ENCODE measurements around the gene KIAA1586.

The KIAA1586 gene

DNA sequence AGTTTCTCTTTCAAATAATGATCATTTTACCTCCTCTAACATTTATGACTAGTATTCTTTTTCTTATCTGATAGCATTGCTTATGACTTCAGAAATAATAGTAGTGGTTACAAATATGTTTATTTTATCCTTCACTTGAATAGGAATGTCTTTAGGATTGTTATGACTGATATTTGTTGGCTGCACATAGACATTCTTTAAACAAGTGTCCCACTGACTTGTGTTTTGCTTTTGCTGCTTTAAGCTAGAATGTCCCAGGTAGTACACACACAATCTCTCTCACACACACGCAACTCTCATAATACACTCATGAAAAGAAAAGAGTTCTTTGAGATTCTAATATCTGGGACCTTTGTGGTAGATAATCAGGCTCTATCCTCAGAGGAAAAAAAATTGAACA lies 21.6 kb downstream of the KIAA1586 start:
- Histone ChIP-seq H3K36me3 (ENCODE audit: control insufficient read depth in 1 of 2, insufficient read depth in 2 of 2, low read length in 2 of 2) (peaks cover 2% of the 10 kb centered on the region in 2 experiments), H3K4ac (ENCODE audit: low read depth, low read length) (no peak overlapping the region), H2BK120ac (ENCODE audit: insufficient read depth, low read length, poor library complexity) (no peak overlapping the region), H3K27ac (ENCODE audit: low read depth, low read length) (no peak overlapping the region), H3K9me3 (ENCODE audit: insufficient read depth, low read depth, low read length) (peaks cover 2% of the 10 kb centered on the region), H4K8ac (ENCODE audit: low read depth, low read length) (no peak overlapping the region), H4K12ac (ENCODE audit: low read depth, low read length) (no peak overlapping the region), H2BK5ac (ENCODE audit: low read depth, low read length, poor library complexity) (no peak overlapping the region), H2AFZ (ENCODE audit: insufficient read depth, low read length, poor library complexity) (no peak overlapping the region), H3K4me1 (ENCODE audit: control insufficient read depth in 1 of 2, insufficient read depth in 2 of 2, low read length in 2 of 2) (peaks cover 0 to 8% of the 10 kb centered on the region in 2 experiments), H4K91ac (ENCODE audit: low read depth, low read length) (no peak overlapping the region), H2BK12ac (ENCODE audit: low read length) (no peak overlapping the region), H3K18ac (ENCODE audit: low read length) (no peak overlapping the region), H3K23ac (ENCODE audit: low read length) (no peak overlapping the region), H2AK5ac (ENCODE audit: low read length) (no peak overlapping the region), H3K9ac (ENCODE audit: low read length) (no peak overlapping the region), H3K79me2 (ENCODE audit: control insufficient read depth, insufficient read depth, low read length, poor library complexity) (no peaks in the 10 kb centered on the region), H3K4me3 (ENCODE audit: low read depth, low read length) (no peak overlapping the region), H3K4me2 (ENCODE audit: low read length) (no peak overlapping the region), H3K14ac (ENCODE audit: low read length) (no peak overlapping the region), H3K79me1 (ENCODE audit: low read length) (no peaks in the 10 kb centered on the region), H3K27me3 (ENCODE audit: insufficient read depth, low read length) (no peaks in the 10 kb centered on the region)
- no peak for DNase-seq
- no CpG with 5 or more reads among the region's 1 CpG for WGBS (ENCODE audit: extremely low coverage, insufficient coverage, insufficient read length)

- H3K14ac ChIP-seq (ENCODE audit: low read length), result no peak overlapping the region
- no peak overlapping the region for H4K91ac ChIP-seq (ENCODE audit: low read depth, low read length)
- no peak overlapping the region for H2AFZ ChIP-seq (ENCODE audit: insufficient read depth, low read length, poor library complexity)
- no peak overlapping the region for H3K23ac ChIP-seq (ENCODE audit: low read length)
- H4K8ac ChIP-seq (ENCODE audit: low read depth, low read length), result no peak overlapping the region
- no peaks in the 10 kb centered on the region for H3K27me3 ChIP-seq (ENCODE audit: insufficient read depth, low read length)
- H3K4me1 ChIP-seq (ENCODE audit: control insufficient read depth in 1 of 2, insufficient read depth in 2 of 2, low read length in 2 of 2), result peaks cover 0 to 8% of the 10 kb centered on the region in 2 experiments
- no peak overlapping the region for H2BK12ac ChIP-seq (ENCODE audit: low read length)
- no peaks in the 10 kb centered on the region for H3K79me1 ChIP-seq (ENCODE audit: low read length)
- no peak overlapping the region for H3K4me3 ChIP-seq (ENCODE audit: low read depth, low read length)
- no peaks in the 10 kb centered on the region for H3K79me2 ChIP-seq (ENCODE audit: control insufficient read depth, insufficient read depth, low read length, poor library complexity)
- H3K9ac ChIP-seq (ENCODE audit: low read length), result no peak overlapping the region
- no CpG with 5 or more reads among the region's 4 CpGs for WGBS (ENCODE audit: extremely low coverage, insufficient coverage, insufficient read length)
- H3K36me3 ChIP-seq (ENCODE audit: control insufficient read depth in 1 of 2, insufficient read depth in 2 of 2, low read length in 2 of 2), result peaks cover 0 to 2% of the 10 kb centered on the region in 2 experiments
- peaks cover 2% of the 10 kb centered on the region for H3K9me3 ChIP-seq (ENCODE audit: insufficient read depth, low read depth, low read length)
- H3K4ac ChIP-seq (ENCODE audit: low read depth, low read length), result no peak overlapping the region
- no peak overlapping the region for H3K27ac ChIP-seq (ENCODE audit: low read depth, low read length)
- H2BK5ac ChIP-seq (ENCODE audit: low read depth, low read length, poor library complexity), result no peak overlapping the region
- no peak overlapping the region for H3K4me2 ChIP-seq (ENCODE audit: low read length)
- H3K18ac ChIP-seq (ENCODE audit: low read length), result no peak overlapping the region
- no peak for DNase-seq
- H4K12ac ChIP-seq (ENCODE audit: low read depth, low read length), result no peak overlapping the region
- H2AK5ac ChIP-seq (ENCODE audit: low read length), result no peak overlapping the region
- no peak overlapping the region for H2BK120ac ChIP-seq (ENCODE audit: insufficient read depth, low read length, poor library complexity)
These were observed 22.7 kb downstream of the KIAA1586 start for GRCh38 chr6:57069228-57069627.

- H3K4me2 ChIP-seq (ENCODE audit: low read length), result no peak overlapping the region
- no peak overlapping the region for H2AFZ ChIP-seq (ENCODE audit: insufficient read depth, low read length, poor library complexity)
- H3K23ac ChIP-seq (ENCODE audit: low read length), result no peak overlapping the region
- H3K27ac ChIP-seq (ENCODE audit: low read depth, low read length), result no peak overlapping the region
- H3K18ac ChIP-seq (ENCODE audit: low read length), result no peak overlapping the region
- no peaks in the 10 kb centered on the region for H3K79me1 ChIP-seq (ENCODE audit: low read length)
- no peak overlapping the region for H3K4ac ChIP-seq (ENCODE audit: low read depth, low read length)
- no CpG with 5 or more reads among the region's 9 CpGs for whole genome bisulfite sequencing (ENCODE audit: extremely low coverage, insufficient coverage, insufficient read length)
- no peak overlapping the region for H4K91ac ChIP-seq (ENCODE audit: low read depth, low read length)
- no peak overlapping the region for H2BK120ac ChIP-seq (ENCODE audit: insufficient read depth, low read length, poor library complexity)
- H3K4me3 ChIP-seq (ENCODE audit: low read depth, low read length), result no peak overlapping the region
- no peak overlapping the region for H3K14ac ChIP-seq (ENCODE audit: low read length)
- no peak overlapping the region for H3K9ac ChIP-seq (ENCODE audit: low read length)
- peaks cover 0 to 3% of the 10 kb centered on the region in 2 experiments for H3K36me3 ChIP-seq (ENCODE audit: control insufficient read depth in 1 of 2, insufficient read depth in 2 of 2, low read length in 2 of 2)
- H2BK12ac ChIP-seq (ENCODE audit: low read length), result no peak overlapping the region
- peaks cover 2% of the 10 kb centered on the region for H3K9me3 ChIP-seq (ENCODE audit: insufficient read depth, low read depth, low read length)
- H3K27me3 ChIP-seq (ENCODE audit: insufficient read depth, low read length), result no peaks in the 10 kb centered on the region
- H3K4me1 ChIP-seq (ENCODE audit: control insufficient read depth in 1 of 2, insufficient read depth in 2 of 2, low read length in 2 of 2), result peaks cover 0 to 8% of the 10 kb centered on the region in 2 experiments
- no peaks in the 10 kb centered on the region for H3K79me2 ChIP-seq (ENCODE audit: control insufficient read depth, insufficient read depth, low read length, poor library complexity)
- no peak overlapping the region for H2BK5ac ChIP-seq (ENCODE audit: low read depth, low read length, poor library complexity)
- H4K8ac ChIP-seq (ENCODE audit: low read depth, low read length), result no peak overlapping the region
- peak in 1 of 2 donors; percentile 15 for DNase-seq
- no peak overlapping the region for H2AK5ac ChIP-seq (ENCODE audit: low read length)
- no peak overlapping the region for H4K12ac ChIP-seq (ENCODE audit: low read depth, low read length)
These were observed 23.4 kb downstream of the KIAA1586 start for GRCh38 chr6:57069920-57070331.

DNA sequence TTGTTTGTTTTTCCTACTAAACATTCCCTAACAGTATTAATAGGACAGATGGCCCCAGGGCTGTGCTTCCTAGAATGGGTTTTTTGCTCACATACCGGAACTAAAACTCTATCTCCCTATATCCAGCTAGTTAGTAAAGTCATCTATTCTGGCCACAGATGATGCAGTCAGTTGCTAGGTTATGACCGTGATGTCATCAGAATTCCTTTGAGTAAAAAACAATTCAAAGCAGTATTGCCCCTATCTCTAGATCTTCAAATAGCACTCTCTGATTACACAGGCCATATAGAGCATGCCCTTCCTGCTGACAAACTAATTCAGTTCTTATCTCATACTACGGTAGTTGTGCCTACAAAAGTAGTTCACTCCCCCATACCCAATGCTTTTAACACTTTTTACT lies 25.6 kb downstream of the KIAA1586 start:
- no peak overlapping the region for H3K4me3 ChIP-seq (ENCODE audit: low read depth, low read length)
- H2AK5ac ChIP-seq (ENCODE audit: low read length), result no peak overlapping the region
- WGBS (ENCODE audit: extremely low coverage, insufficient coverage, insufficient read length), result no CpG with 5 or more reads among the region's 3 CpGs

More for the DNA sequence above, 25.6 kb downstream of the KIAA1586 start:
- no peak overlapping the region for H3K4ac ChIP-seq (ENCODE audit: low read depth, low read length)
- peaks cover 0 to 8% of the 10 kb centered on the region in 2 experiments for H3K4me1 ChIP-seq (ENCODE audit: control insufficient read depth in 1 of 2, insufficient read depth in 2 of 2, low read length in 2 of 2)
- no peak overlapping the region for H3K23ac ChIP-seq (ENCODE audit: low read length)
- H3K79me2 ChIP-seq (ENCODE audit: control insufficient read depth, insufficient read depth, low read length, poor library complexity), result no peaks in the 10 kb centered on the region
- no peak overlapping the region for H4K91ac ChIP-seq (ENCODE audit: low read depth, low read length)
- no peak overlapping the region for H2AFZ ChIP-seq (ENCODE audit: insufficient read depth, low read length, poor library complexity)
- no peak overlapping the region for H3K18ac ChIP-seq (ENCODE audit: low read length)
- peaks cover 0 to 3% of the 10 kb centered on the region in 2 experiments for H3K36me3 ChIP-seq (ENCODE audit: control insufficient read depth in 1 of 2, insufficient read depth in 2 of 2, low read length in 2 of 2)
- no peak overlapping the region for H2BK120ac ChIP-seq (ENCODE audit: insufficient read depth, low read length, poor library complexity)
- no peak overlapping the region for H3K4me2 ChIP-seq (ENCODE audit: low read length)
- H3K9me3 ChIP-seq (ENCODE audit: insufficient read depth, low read depth, low read length), result peaks cover 2% of the 10 kb centered on the region
- no peak overlapping the region for H4K8ac ChIP-seq (ENCODE audit: low read depth, low read length)
- H3K9ac ChIP-seq (ENCODE audit: low read length), result no peak overlapping the region
- DNase-seq, result peak; percentile 61 to 92
- no peak overlapping the region for H4K12ac ChIP-seq (ENCODE audit: low read depth, low read length)
- H3K14ac ChIP-seq (ENCODE audit: low read length), result no peak overlapping the region
- no peaks in the 10 kb centered on the region for H3K79me1 ChIP-seq (ENCODE audit: low read length)
- no peak overlapping the region for H2BK12ac ChIP-seq (ENCODE audit: low read length)
- H2BK5ac ChIP-seq (ENCODE audit: low read depth, low read length, poor library complexity), result no peak overlapping the region
- H3K27me3 ChIP-seq (ENCODE audit: insufficient read depth, low read length), result no peaks in the 10 kb centered on the region
- no peak overlapping the region for H3K27ac ChIP-seq (ENCODE audit: low read depth, low read length)

All from trophoblast cell (in vitro differentiated cells and primary cell).